Neutrophil (primary cell): ENCODE measurements around the gene AGL.

ENCODE experiments used
- H3K27ac ChIP-seq: fragments of 200-600 bp; sonication (generic); 2 replicates; pipeline ENCODE4 v1.5.1; 2016; ENCODE audit warnings: mild to moderate bottlenecking, moderate library complexity
- H3K27me3 ChIP-seq: fragments of 200-600 bp; sonication (generic); 2 replicates; pipeline ENCODE4 v1.6.0; 2016; ENCODE audit warnings: mild to moderate bottlenecking
- H3K36me3 ChIP-seq: fragments of 200-600 bp; sonication (generic); 2 replicates; pipeline ENCODE4 v1.5.1; 2017
- H3K4me1 ChIP-seq, 2 experiments: fragments of 200-600 bp in 1 of 2; sonication (generic) in 1 of 2; 1 replicate in 1 of 2; 2 replicates in 1 of 2; pipeline versions ENCODE4 v1.5.1 to v1.6.1; 2013 to 2016; ENCODE audit warnings: low read depth in 1 of 2, low read length in 1 of 2, mild to moderate bottlenecking in 1 of 2, moderate library complexity in 1 of 2; ENCODE audit not compliant: control insufficient read depth in 1 of 2, insufficient read depth in 1 of 2
- H3K4me3 ChIP-seq, 2 experiments: fragments of 200-600 bp in 1 of 2; sonication (generic) in 1 of 2; 1 replicate in 1 of 2; 2 replicates in 1 of 2; pipeline ENCODE4 v1.5.1; 2013 to 2016; ENCODE audit warnings: low read depth in 1 of 2, low read length in 1 of 2, mild to moderate bottlenecking in 1 of 2, moderate library complexity in 1 of 2
- H3K9me3 ChIP-seq: fragments of 200-600 bp; sonication (generic); 2 replicates; pipeline ENCODE4 v1.5.1; 2016
- CTCF ChIP-seq: fragments of 200-600 bp; sonication (generic); IDR thresholded peaks from 2 replicates; pipeline ENCODE4 v1.5.1; 2016; ENCODE audit warnings: antibody characterized with exemption

Gene AGL

GRCh38 chr1:99849744-99850458 is at the start of gene AGL:
Gene AGL, plus strand, starts transcription at chr1:99850361. Its CDS starts 682 bp downstream, at chr1:99851043.
- H3K27ac ChIP-seq = peak within 1 kb of the TSS; percentile 84
- peak within 1 kb of the TSS; percentile 69 to 73 for H3K4me3 ChIP-seq
- TF ChIP-seq CTCF = no peak
- H3K36me3 ChIP-seq = peaks cover 6% of the 10 kb centered on the region
- no peaks in the 10 kb centered on the region for H3K9me3 ChIP-seq
- no peaks in the 10 kb centered on the region for H3K27me3 ChIP-seq
- H3K4me1 ChIP-seq = peaks cover 14 to 27% of the 10 kb centered on the region in 2 experiments

- H3K4me1 ChIP-seq = no peaks in the 10 kb centered on the region
- no peak for TF ChIP-seq CTCF
- no peak overlapping the region for H3K4me3 ChIP-seq
- peaks cover 17% of the 10 kb centered on the region for H3K27me3 ChIP-seq
- no peaks in the 10 kb centered on the region for H3K9me3 ChIP-seq
- H3K36me3 ChIP-seq = no peaks in the 10 kb centered on the region
- no peak overlapping the region for H3K27ac ChIP-seq
Observed at GRCh38 chr1:99801584-99801983, 48.6 kb upstream of the AGL start.

- peaks cover 6 to 10% of the 10 kb centered on the region in 2 experiments for H3K4me1 ChIP-seq
- TF ChIP-seq CTCF = no peak
- no peaks in the 10 kb centered on the region for H3K36me3 ChIP-seq
- peaks cover 17% of the 10 kb centered on the region for H3K27me3 ChIP-seq
- no peak overlapping the region for H3K27ac ChIP-seq
- no peak overlapping the region for H3K4me3 ChIP-seq
- H3K9me3 ChIP-seq = no peaks in the 10 kb centered on the region
Observed at GRCh38 chr1:99806882-99807281, 43.3 kb upstream of the AGL start.

- peak; percentile 54 for TF ChIP-seq CTCF
- Histone ChIP-seq H3K4me3 (no peak overlapping the region), H3K9me3 (no peaks in the 10 kb centered on the region), H3K36me3 (no peaks in the 10 kb centered on the region), H3K4me1 (peaks cover 6 to 10% of the 10 kb centered on the region in 2 experiments), H3K27ac (no peak overlapping the region), H3K27me3 (peaks cover 17% of the 10 kb centered on the region)
Observed at GRCh38 chr1:99808391-99809115, 41.6 kb upstream of the AGL start.

GRCh38 chr1:99811075-99811474 is 39.1 kb upstream of the AGL start:
- TF ChIP-seq CTCF = no peak
- Histone ChIP-seq H3K36me3 (no peaks in the 10 kb centered on the region), H3K4me3 (no peak overlapping the region)

More at GRCh38 chr1:99811075-99811474, 39.1 kb upstream of the AGL start:
- Histone ChIP-seq H3K9me3 (no peaks in the 10 kb centered on the region), H3K27me3 (no peaks in the 10 kb centered on the region), H3K4me1 (peaks cover 6 to 10% of the 10 kb centered on the region in 2 experiments), H3K27ac (no peak overlapping the region)
